Fibroblast of pulmonary artery (primary cell): ENCODE data around the gene STPG4.

ENCODE experiments used
- DNase-seq: peaks from one replicate; pipeline ENCODE4 v3.0.0-alpha.2; 2010; ENCODE audit warnings: low read depth
- H3K4me3 ChIP-seq: replicated peaks from 2 replicates; pipeline ENCODE4 v1.5.1; 2011; ENCODE audit warnings: low read depth, mild to moderate bottlenecking, control low read depth, low read length, moderate library complexity
- CTCF ChIP-seq: IDR thresholded peaks from 2 replicates; pipeline ENCODE4 v1.5.1; 2011; ENCODE audit warnings: mild to moderate bottlenecking, control low read depth, low read length, inconsistent platforms; ENCODE audit errors: missing control alignments

The STPG4 gene

DNA sequence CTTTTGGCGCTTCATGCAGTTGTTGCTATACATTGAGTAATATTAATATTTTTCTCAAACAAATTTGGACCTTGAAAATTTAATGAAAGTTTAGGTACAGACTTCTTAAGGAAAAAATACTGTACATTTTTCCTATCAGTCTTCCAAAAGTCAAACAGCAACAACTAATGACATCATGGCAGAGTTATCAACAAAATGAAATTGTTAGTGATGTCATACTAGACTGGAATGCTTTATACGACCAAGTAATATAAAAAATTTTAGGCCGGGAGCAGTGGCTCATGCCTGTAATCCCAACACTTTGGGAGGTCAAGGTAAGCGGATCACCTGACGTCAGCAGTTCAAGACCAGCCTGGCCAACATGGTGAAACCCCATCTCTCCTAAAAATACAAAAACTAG is 12.0 kb upstream of the STPG4 start:
- DNase-seq: no peak
- TF ChIP-seq CTCF: no peak
- no peak overlapping the region for H3K4me3 ChIP-seq

- TF ChIP-seq CTCF: no peak
- H3K4me3 ChIP-seq: no peak overlapping the region
- no peak for DNase-seq
Observed at GRCh38 chr2:47165001-47165555, 10.0 kb upstream of the STPG4 start.

GRCh38 chr2:47162780-47163179 is 7.7 kb upstream of the STPG4 start:
- no peak for DNase-seq
- H3K4me3 ChIP-seq: no peak overlapping the region
- TF ChIP-seq CTCF: no peak

GRCh38 chr2:47161475-47161874 is 6.4 kb upstream of the STPG4 start:
- no peak for DNase-seq
- no peak for TF ChIP-seq CTCF
- no peak overlapping the region for H3K4me3 ChIP-seq

DNA sequence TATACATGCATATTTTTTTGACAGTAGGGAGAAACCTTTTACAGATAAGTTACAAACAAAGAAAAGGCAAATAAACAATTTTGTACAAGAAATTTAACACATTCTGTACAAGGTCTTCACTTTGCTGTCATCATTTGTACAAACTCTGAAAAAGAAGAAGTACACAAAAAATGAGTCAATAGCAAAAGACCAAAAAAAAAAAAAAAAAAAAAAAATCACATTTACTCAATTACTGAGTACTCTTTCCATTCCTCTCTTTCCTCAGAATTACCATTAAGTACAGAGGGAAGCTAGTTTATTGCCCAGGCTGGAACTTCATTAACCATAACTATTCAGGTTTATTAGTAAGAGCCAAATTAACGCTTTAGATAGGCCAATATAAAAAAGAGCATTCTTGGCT is 5.6 kb upstream of the STPG4 start:
- TF ChIP-seq CTCF: no peak
- H3K4me3 ChIP-seq: no peak overlapping the region
- DNase-seq: no peak

GRCh38 chr2:47160211-47160610 is 5.1 kb upstream of the STPG4 start:
- H3K4me3 ChIP-seq: no peak overlapping the region
- TF ChIP-seq CTCF: no peak
- no peak for DNase-seq

GRCh38 chr2:47159627-47160026 is 4.5 kb upstream of the STPG4 start:
- no peak overlapping the region for H3K4me3 ChIP-seq
- no peak for TF ChIP-seq CTCF
- DNase-seq: no peak
